ENCODE data around the gene KLC3.

The KLC3 gene

DNA sequence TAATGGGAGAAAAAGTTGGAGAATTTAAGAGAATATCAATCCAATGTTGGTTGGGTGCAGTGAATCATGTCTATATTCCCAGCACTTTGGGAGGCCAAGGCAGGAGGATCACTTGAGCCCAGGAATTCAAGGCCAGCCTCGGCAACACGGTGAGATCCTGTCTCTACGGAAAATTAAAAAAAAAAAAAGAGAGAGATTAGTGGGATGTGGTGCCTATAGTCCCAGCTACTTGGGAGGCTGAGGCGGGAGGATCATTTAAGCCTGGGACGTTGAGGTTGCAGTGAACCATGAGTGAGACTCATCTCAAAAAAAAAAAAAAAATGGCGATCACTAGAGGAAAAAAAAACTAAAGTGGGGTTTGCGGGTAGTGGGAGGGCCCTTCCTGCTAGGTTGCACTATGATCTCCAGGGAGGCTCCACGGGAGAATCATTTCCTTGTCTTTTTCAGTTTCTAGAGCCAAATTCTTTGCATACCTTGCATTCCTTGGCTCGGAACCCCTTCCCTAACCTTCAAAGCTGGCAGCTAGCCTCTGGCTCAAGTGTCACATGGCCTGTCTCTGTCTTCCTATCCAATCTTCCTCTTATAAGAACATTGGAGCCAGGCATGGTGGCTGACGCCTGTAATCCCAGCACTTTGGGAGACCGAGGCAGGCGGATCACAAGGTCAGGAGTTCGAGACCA lies 35.6 kb downstream of the KLC3 start:
- peak; percentile 89 for DNase-seq (ENCODE audit: low spot score)

DNA sequence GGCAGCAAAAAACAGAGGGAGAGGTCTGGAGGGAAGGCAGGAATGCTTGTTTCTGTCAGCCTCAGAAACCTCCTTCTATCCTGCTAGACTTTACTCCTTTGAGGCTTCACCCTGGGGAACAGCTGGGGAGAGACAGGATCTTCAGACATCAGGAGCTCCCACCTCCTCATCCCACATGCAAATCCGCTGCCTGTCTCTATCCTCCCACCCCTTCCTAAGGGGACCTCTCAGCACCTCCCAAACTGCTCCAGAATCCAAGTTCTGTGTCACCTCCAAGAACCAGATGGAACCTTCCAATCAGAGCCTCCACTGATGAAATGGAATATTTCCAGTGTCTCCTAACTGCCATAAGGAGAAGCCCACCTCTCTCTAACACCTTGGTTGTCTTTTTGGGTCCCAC lies 39.6 kb downstream of the KLC3 start:
- DNase-seq (ENCODE audit: low spot score): no peak

- DNase-seq (ENCODE audit: low spot score): no peak
These were observed 41.9 kb downstream of the KLC3 start for GRCh38 chr19:45382426-45382825.

DNA sequence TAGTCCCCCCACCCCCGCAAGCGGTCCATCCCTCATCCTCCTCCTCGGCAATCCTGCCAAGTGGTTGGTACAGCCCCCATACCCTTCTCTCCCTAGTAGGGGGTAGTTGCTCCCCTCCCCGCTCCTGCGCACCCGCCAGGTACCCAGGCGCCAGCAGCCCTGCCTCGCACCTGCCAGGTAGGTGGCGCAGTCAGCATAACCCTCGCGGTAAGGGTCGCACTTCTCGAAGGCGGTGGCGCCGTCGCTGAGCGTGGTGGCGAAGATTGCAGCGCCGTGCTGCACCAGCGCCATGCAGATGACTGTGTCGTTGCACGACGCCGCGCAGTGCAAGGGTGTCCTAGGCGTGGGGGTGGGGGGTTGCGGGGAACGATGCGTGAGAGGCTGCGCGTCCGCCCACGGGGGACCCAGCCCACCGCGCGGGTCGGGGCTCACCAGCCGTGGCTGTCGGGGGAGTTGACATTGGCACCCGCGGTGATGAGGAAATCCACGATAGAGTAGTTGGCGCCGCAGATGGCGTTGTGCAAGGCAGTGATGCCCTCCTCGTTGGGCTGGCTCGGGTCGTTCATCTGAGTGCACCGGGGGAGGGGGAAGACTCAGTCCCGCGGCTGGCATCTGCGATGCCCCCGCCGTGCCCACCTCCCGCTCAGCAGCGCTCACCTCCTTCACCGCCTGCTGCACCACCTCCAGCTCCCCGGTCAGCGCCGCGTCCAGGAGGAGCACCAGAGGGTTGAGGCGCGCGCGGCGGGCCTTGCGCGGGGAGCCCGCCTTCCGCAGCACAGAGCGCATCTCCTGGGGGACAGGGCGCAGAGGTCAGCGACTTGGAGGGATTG lies 45.1 kb downstream of the KLC3 start:
- DNase-seq (ENCODE audit: low spot score): peak; percentile 28

DNA sequence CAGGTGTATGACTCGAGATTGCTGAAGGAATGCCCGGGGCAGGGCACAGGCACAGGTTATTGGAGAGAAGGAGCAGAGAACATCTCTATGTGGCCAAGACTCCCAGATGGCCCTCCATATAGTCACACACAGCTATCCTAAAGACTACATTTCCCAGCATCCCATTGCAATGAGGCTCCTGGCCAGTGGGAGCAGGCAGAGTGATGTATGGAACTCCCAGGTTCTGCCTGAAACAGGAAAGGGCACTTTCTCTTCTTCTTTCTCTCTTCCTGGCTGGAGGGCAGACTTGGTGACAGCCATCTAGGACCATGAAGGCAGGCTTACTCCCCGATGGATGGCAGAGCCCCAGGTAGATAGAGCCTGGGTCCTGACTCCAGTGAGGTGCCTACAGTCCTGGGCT lies 50.8 kb downstream of the KLC3 start:
- DNase-seq (ENCODE audit: low spot score): peak; percentile 5

DNA sequence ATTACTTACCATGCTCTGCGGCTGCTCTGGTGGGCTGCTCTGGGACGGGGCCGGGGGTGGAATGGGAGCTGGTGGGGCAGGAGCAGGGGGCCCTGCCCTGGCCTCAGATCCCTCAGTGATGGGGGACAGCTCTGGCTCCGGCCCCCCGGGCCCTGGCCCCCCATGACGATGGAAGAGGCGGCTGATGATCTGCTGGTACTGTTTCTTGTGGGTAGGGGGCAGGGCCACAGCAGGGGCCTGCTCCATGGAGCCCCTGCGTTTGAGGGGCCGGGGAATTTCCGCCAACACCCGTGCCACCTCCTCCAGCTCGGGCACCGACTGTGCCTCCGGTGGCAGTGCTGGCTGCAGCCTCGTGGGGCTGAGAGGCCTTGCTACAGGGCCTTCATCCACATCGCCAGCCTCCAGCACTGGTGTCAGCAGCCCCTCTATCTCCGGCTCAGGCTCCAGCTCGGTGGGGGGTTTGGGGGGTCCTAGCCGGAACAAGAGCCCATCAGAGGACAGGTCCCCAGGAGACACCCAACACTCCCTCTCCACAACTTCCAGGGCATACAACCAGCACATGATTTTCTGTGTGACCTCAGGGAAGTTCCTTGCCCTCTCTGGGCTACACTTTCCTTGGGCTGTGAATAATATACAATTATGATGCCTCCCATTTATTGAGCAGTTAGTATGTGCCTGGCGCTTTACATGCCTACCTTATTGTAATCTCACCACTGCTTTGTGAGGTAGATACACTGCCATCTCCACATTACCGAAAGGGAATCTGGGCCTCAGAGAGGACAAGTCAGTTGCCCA lies 51.5 kb downstream of the KLC3 start:
- DNase-seq (ENCODE audit: low spot score): peak; percentile 2

DNA sequence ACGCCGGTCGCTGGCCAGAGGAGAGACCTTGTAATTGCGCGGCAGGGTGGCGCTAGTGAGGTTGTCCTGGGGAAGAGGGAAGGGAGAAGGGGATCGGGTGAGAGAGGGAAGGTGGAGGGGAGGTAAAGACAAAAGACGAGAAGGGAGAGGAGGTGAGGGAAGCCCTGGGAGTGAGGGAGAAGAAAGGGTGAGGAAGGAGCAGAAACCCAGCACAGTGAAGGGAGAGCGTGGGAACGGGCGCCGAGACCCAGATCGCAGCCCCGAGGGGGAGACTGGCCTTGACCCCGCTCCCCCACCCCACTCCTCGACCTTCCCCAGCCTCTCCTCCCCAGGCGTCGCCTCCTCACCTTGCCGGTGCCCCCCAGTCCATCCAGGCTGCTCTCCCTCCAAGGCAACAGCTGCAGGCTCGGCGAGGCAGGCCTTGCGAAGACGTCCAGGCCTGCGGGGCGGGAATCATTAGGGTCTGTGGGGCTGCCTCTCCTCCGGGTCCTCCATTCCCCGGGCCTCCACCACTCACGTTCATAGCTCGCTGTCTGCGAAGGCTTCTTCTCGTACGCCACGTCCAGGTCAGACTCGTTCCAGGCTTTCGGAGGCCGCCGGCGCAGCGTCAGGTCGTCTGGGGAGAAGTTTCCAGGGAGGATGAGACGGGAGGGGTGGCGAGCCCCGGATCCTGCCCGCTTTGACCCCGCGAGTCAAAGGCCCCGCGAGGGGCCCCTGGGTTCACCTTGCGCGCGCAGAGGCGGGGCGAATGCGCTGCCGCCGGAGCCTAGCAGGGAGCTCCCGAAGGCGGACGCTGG lies 55.5 kb downstream of the KLC3 start:
- DNase-seq (ENCODE audit: low spot score): peak; percentile 2

- DNase-seq (ENCODE audit: low spot score): no peak
These were observed 59.6 kb downstream of the KLC3 start for GRCh38 chr19:45400192-45400591.

All from AG20443 (cell line).